Left renal cortex interstitium (tissue), 4 donors: Measurements from ENCODE around the gene C1QTNF12. TPM values are rescaled to one million over a fixed set of nuclear protein-coding genes. Genes with fewer than 3 reads are reported as not detected.

Experiments used
- DNase-seq, 4 donors: peaks; one replicate each; pipeline ENCODE4 v3.0.0-alpha.2; 2013; ENCODE audit warnings: low read depth in 4 of 4, low spot score in 2 of 4, missing footprints in 1 of 4
- polyA plus RNA-seq, 4 donors: library from polyadenylated mRNA; unstranded; fragments of 120-200 nt; gene quantifications; one replicate each; pipeline ENCODE4 v1.2.1, GENCODE V29; 2013; ENCODE audit not compliant: insufficient read length in 4 of 4

Gene C1QTNF12
- polyA plus RNA-seq, 4 donors: 7.2 to 17.3 (median 14.9) TPM

DNA sequence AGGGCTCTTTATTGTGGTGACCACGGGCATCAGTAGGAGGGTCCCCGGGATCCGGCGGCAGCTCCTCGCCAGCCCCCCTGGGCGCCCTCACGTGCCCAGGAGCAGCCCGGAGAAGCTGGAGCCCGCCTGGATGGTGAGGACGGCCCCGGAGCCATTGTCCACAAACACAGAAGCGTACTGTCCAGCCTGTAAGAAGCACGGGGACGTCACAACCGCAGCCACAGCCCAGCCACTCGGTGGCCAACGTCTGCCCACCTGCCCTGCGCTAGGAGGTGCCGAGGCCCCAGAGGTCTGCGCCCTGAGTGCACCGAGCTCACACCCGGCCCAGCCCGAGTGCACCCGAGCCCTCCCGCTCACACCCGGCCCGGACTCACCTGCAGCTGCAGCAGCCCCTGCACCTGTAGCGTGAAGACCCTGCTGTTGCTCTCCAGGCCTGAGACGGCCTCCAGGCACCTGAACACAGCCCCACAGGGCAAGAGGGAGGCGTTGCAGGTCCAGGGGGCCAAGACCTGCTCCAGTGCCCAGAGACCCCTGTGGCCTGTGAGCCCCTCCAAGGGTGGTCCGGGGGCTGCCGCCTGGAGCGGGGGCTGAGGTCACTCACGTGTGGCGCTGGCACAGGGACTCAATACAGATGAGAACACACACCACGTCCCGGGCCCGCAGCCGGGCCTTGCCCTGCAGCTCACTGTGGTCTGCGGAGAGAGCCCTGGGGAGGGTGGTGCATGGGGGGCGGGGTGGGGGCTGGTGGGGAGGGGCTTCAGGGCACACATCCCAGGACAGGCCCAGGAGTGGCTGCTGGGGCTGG, 3.9 kb downstream of the C1QTNF12 start:
- DNase-seq: no peak

GRCh38 chr1:1241588-1242219, 4.8 kb downstream of the C1QTNF12 start:
- no peak for DNase-seq

GRCh38 chr1:1240822-1241587, 5.5 kb downstream of the C1QTNF12 start:
- DNase-seq: no peak

GRCh38 chr1:1240348-1240732, 6.2 kb downstream of the C1QTNF12 start:
- DNase-seq: no peak

- no peak for DNase-seq
Measured at GRCh38 chr1:1239614-1240347, 6.7 kb downstream of the C1QTNF12 start.

DNA sequence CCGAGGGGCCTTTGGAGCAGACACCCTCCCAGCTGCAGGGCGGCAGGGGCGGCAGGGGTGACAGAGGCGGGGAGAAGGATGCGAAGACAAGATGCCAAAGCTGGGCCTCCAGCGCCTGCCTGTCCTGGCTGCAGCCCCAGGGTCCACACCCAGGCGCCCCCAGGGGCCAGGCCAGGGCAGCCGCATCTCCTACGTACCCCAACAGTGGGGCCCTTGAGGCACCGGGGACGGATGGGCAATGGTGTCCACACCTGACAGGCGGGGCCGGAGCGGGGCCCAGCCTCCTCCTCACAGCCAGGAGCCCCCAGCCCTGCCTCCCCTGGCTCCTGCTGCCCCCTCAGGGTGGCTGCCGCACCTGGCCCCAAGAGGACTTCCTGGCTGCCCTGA, 7.3 kb downstream of the C1QTNF12 start:
- DNase-seq: no peak

DNA sequence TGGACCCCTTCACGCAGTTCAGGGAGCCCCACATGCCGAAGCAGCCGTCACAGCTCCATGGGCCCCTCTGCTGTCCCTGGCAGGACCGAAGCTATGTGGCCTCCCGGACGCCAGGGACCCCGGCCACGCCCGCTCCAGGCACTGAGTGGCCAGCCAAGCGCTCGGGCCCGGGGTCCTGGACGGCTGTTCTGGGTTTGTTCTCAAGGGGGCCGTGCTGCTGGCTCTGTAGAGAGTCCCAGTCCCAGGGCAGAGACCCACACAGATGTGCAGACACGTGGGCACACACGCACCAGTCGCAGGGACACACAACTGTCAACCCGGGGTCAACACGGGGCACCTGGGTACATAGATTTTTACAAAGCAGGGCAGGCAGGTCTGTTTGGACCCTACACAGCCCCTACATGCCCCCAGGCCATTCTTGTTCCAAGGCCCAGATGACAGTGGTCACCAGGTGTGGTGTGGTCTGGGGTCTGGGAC, 7.8 kb downstream of the C1QTNF12 start:
- no peak for DNase-seq

DNA sequence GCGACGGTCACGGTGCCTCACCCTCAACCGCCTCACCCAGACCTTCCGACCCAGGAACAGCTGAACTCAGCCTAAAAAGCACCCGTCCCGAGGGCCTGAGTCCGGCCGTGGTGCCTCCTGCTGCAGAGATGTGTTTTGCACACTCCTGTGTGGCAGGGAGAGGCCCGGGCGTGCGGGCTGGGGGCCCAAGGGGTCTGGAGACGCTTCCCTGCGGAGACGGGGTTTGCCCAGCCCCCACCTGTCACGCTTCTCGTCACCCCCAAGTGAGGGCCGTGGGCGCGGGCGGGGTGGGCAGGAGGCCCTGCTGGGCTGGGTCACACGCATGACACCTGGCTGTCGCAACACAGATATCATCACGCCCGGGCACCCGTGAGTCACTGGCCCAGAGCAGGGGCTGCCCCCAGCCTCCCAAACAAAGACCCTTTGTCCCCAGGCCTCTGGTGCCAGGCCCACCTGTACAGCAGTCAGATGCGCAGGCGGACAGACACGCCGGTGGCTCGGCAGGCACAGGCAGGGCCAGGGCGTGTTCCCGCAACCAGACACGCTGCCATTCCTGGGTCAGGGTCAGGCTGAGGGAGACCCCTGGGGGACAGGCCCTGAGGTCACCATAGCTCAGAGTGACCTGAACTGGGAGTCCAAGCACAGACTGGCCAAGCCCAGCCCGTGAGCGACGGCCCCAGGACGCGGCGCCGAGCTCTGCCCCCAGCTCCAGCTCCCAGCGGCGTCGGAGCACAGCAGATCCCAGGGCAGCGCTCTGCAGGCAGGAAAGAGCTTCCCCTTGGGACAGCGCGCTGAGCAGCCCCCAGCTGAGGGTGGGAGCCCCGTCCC, 8.4 kb downstream of the C1QTNF12 start:
- DNase-seq: no peak

DNA sequence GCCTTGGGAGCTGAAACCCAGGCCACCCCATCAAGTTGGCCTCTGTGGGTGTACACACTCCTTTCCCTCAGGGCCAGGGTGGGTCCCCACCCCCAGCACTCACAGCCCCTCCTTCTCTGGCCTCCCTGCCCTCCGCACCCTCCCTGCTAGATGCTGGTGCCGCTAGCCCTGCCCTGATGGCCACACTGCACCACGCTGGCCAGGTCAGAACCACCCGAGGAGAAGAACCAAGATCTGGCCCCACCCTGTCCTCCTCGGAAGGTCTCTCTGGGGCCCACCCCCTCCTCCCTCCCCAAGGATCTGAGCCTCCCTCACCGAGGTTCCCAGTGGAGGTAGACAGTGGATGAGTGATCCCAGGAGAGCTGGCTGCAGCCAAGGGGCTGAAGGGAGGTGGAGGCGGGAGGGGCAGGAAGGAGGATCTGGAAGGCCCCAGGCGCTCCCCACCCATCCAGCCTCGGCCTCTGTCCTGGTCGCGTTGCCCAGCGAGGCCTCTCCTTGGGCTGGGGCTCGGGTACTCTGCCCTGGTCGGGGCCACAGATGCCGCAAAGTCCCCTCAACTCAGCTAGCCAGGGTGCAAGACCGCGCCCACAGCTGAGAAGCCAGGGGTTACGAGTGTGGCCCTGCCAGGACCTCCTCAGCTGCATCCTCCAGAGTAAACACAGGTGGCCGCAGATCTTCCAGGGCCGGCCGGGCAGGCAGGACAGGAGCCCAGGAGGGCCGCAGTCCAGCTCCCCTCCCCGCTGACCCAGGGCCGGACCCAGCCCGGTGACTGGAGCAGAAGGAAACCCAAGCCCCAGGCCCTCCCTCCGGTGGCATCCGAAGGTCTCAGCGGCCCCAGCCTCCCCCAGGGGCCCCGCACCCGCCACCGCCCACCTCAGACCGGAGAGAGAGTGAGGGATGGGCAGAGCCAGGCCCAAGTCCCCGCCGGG, 9.3 kb downstream of the C1QTNF12 start:
- no peak for DNase-seq

- DNase-seq: no peak
Measured at GRCh38 chr1:1236176-1236763, 10.3 kb downstream of the C1QTNF12 start.

GRCh38 chr1:1235016-1235744, 11.3 kb downstream of the C1QTNF12 start:
- DNase-seq: no peak

DNA sequence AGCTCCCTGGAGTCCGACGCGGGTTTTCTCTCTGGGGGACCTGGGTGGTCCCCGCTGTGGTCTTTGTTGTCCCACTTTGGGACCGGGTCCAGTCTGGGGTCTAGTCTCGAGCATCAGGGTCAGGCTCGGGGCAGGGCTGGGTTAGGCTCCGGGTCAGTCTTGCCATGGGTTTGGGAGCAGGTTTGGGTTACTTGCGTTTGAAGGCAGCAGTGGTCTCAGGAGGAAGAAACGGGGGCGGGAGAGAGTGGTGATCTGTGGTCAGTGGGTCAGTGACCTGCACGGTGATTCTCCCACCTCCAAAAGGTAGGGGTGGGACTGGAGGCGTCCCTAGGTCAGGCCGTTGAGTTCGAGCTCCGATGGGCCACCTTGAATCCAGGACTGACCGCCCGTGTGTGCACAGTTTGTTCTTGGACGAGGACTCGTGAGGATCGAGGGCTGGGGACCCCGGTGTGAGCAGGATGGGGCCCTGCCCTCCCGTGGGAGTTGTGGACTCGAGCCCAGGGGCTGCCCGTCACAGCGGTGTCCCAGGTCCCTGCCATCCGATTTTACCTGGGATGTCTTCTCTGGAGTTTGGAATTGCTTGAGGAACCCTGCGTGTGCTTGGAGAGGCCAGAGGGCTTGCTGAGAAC, 12.2 kb downstream of the C1QTNF12 start:
- no peak for DNase-seq

DNA sequence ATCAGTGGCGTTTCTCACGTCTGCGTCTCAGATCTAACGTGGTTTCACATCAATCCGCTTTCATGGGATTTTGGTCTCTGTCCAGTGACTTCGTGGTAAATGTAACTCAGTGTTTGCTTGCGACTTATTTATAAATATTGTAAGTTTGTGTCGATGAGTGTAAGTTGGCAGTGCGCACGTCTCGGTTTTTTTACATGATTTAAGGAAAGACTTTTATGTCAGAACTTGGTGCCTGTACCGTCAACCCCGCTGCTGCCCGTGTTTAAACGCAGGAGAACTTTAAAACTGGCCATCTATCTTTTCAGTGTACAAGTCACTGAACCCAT, 13.0 kb downstream of the C1QTNF12 start:
- DNase-seq: no peak

DNA sequence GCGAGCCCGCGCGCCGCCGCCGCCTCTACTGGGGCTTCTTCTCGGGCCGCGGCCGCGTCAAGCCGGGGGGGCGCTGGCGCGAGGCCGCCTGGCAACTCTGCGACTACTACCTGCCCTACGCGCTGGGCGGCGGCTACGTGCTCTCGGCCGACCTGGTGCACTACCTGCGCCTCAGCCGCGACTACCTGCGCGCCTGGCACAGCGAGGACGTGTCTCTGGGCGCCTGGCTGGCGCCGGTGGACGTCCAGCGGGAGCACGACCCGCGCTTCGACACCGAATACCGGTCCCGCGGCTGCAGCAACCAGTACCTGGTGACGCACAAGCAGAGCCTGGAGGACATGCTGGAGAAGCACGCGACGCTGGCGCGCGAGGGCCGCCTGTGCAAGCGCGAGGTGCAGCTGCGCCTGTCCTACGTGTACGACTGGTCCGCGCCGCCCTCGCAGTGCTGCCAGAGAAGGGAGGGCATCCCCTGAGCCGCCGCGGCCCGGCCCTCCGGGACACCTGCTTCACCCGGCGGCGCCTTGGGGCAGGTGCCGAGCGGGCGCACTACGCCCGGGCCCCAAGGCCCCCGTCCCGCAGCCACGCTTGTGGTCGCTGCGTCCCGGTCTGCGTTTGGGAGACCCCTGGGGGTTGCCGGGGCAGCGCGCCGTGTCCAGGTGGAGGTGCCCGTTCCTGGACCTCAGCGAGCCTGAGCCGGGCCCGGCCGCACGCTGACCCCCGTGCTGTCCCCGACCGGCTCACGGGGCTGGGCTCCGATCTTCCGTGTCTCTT, 13.5 kb downstream of the C1QTNF12 start:
- DNase-seq: no peak

DNA sequence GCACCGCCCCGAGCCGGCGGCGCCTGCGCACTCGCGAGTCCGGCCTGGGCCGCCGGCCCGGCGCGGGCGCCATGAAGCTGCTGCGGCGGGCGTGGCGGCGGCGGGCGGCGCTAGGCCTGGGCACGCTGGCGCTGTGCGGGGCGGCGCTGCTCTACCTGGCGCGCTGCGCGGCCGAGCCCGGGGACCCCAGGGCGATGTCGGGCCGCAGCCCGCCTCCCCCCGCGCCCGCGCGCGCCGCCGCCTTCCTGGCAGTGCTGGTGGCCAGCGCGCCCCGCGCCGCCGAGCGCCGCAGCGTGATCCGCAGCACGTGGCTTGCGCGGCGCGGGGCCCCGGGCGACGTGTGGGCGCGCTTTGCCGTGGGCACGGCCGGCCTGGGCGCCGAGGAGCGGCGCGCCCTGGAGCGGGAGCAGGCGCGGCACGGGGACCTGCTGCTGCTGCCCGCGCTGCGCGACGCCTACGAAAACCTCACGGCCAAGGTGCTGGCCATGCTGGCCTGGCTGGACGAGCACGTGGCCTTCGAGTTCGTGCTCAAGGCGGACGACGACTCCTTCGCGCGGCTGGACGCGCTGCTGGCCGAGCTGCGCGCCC, 14.2 kb downstream of the C1QTNF12 start, which contains the start of gene B3GALT6:
B3GALT6 (plus strand) TSS at position 30 of the 588 bp plus-strand sequence; CDS start at position 72, 42 bp downstream.
- no peak for DNase-seq
